Osteoblast (primary cell): ENCODE results near the gene FGD6. TPM values are rescaled to one million over a fixed set of nuclear protein-coding genes. Genes with fewer than 3 reads are reported as not detected.

ENCODE experiments used
- DNase-seq: peaks from one replicate; pipeline ENCODE4 v3.0.0; 2011; ENCODE audit warnings: low spot score, mixed read lengths; ENCODE audit not compliant: insufficient read length; ENCODE audit errors: missing footprints
- H2AFZ ChIP-seq: 2 replicates; pipeline ENCODE4 v1.6.0; 2011; ENCODE audit warnings: mild to moderate bottlenecking, low read length
- H3K27ac ChIP-seq: 2 replicates; pipeline ENCODE4 v1.5.1; 2011; ENCODE audit warnings: mild to moderate bottlenecking, low read depth, low read length, moderate library complexity
- H3K27me3 ChIP-seq: 2 replicates; pipeline ENCODE4 v1.6.0; 2012; ENCODE audit warnings: mild to moderate bottlenecking, control low read depth, inconsistent platforms, low read length, moderate library complexity; ENCODE audit not compliant: insufficient read depth
- H3K36me3 ChIP-seq: 2 replicates; pipeline ENCODE4 v1.5.1; 2011; ENCODE audit warnings: mild to moderate bottlenecking, low read length, control low read depth, moderate library complexity; ENCODE audit not compliant: insufficient read depth
- H3K4me1 ChIP-seq: 2 replicates; pipeline ENCODE4 v1.5.1; 2011; ENCODE audit warnings: mild to moderate bottlenecking, low read length, control low read depth, moderate library complexity; ENCODE audit not compliant: insufficient read depth
- H3K4me2 ChIP-seq: 2 replicates; pipeline ENCODE4 v1.6.0; 2011; ENCODE audit warnings: mild to moderate bottlenecking, low read length; ENCODE audit not compliant: insufficient read depth
- H3K4me3 ChIP-seq: fragments of 200-600 bp; sonication (generic); 3 replicates; pipeline ENCODE4 v1.5.1; 2012; ENCODE audit warnings: mild to moderate bottlenecking, low read length, inconsistent platforms; ENCODE audit not compliant: insufficient read depth
- H3K79me2 ChIP-seq: 2 replicates; pipeline ENCODE4 v1.6.0; 2012; ENCODE audit warnings: mild to moderate bottlenecking, low read length, control low read depth, inconsistent platforms; ENCODE audit not compliant: insufficient read depth
- H3K9me3 ChIP-seq: 2 replicates; pipeline ENCODE4 v1.5.1; 2011; ENCODE audit warnings: low read depth, low read length, control low read depth
- H4K20me1 ChIP-seq: 2 replicates; pipeline ENCODE4 v1.6.0; 2012; ENCODE audit warnings: mild to moderate bottlenecking, low read length, control low read depth; ENCODE audit not compliant: insufficient read depth
- total RNA-seq: library from RNA; depleted of rRNA; stranded (reverse); fragments of >200 nt; gene quantifications from 2 replicates; pipeline ENCODE4 v1.2.3, GENCODE V29; 2012
- TF ChIP-seq, protein P1 (sequence below): IDR thresholded peaks from 2 replicates; pipeline ENCODE4 v1.5.1; 2011; ENCODE audit warnings: mild to moderate bottlenecking, low read depth, low read length, moderate library complexity; ENCODE audit errors: extremely low read depth

The FGD6 gene
- total RNA-seq, 1 donor, result 11.9 TPM

DNA sequence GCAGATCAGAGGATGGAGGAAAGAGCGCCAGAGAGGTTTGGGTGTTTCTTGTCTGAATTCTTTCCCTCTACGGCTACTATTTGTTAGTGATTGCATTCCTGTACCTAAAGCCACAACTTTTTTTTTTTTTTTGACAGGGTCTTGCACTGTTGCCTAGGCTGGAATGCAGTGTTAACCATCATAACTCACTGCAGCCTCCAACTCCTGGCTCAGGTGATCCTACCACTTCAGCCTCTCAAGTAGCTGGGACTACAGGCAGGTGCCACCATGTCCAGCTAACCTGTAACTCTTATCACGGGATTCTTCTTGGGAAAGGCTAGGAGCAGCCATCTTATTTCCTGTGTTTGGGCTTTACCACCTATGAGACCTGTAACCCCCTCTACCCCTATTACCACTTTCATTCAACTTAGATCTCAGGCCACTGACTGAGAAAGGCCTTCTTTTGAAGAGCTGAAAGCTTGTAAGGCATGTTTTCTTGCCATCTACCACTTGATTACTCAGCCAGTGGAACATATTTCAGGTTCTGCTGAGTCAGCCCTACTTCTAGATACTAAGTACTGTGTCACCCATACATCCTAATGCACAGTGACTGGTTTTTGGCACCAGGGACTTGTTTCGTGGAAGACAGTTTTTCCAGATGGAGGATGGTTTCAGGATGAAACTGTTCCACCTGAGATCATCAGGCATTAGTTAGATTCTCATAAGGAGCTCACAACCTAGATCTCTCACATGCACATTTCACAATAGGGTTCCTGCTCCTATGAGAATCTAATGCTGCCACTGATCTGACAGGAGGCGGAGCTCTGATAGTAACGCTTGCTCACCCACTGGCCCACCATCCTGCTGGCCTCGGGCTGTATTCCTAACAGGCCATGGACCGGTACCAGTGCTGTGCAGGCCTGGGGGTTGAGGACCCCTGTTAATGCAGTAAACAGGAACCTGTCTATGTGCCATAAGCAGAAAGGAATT lies 7.2 kb upstream of the FGD6 start:
- no peak overlapping the region for H3K4me2 ChIP-seq
- peaks cover 16% of the 10 kb centered on the region for H4K20me1 ChIP-seq
- peak; percentile 78 for DNase-seq
- peaks cover 93% of the 10 kb centered on the region for H3K79me2 ChIP-seq
- H3K36me3 ChIP-seq, result no peaks in the 10 kb centered on the region
- H3K9me3 ChIP-seq, result no peaks in the 10 kb centered on the region
- H3K27ac ChIP-seq, result peak overlapping the region; percentile 21
- no peak overlapping the region for H3K4me3 ChIP-seq
- H2AFZ ChIP-seq, result no peak overlapping the region
- H3K4me1 ChIP-seq, result peaks cover 13% of the 10 kb centered on the region
- TF ChIP-seq, protein P1, sequence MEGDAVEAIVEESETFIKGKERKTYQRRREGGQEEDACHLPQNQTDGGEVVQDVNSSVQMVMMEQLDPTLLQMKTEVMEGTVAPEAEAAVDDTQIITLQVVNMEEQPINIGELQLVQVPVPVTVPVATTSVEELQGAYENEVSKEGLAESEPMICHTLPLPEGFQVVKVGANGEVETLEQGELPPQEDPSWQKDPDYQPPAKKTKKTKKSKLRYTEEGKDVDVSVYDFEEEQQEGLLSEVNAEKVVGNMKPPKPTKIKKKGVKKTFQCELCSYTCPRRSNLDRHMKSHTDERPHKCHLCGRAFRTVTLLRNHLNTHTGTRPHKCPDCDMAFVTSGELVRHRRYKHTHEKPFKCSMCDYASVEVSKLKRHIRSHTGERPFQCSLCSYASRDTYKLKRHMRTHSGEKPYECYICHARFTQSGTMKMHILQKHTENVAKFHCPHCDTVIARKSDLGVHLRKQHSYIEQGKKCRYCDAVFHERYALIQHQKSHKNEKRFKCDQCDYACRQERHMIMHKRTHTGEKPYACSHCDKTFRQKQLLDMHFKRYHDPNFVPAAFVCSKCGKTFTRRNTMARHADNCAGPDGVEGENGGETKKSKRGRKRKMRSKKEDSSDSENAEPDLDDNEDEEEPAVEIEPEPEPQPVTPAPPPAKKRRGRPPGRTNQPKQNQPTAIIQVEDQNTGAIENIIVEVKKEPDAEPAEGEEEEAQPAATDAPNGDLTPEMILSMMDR, result no peak
- no peaks in the 10 kb centered on the region for H3K27me3 ChIP-seq

DNA sequence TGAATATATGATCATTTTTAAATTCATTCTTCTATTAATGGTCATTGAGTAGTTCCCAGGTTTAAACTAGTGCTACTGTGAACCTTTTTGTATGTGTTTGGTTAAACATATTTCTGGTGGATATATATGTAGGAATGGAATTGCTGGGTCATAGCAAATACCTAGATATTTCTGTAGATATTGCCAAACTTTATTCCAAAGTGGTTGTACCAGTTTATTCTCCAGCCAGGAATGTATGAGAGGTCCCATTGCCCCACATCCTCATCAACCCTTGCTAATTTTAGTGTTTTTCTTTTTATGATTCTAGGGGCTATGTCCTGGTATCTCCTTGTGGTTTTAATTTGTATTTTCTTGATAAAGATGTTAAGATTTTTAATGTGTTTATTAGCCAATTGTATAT lies 3.5 kb upstream of the FGD6 start:
- H3K9me3 ChIP-seq, result no peaks in the 10 kb centered on the region
- no peak for DNase-seq
- peaks cover 24% of the 10 kb centered on the region for H3K4me1 ChIP-seq
- peaks cover 88% of the 10 kb centered on the region for H3K79me2 ChIP-seq
- TF ChIP-seq, protein P1, result no peak
- no peak overlapping the region for H3K27ac ChIP-seq
- H4K20me1 ChIP-seq, result peaks cover 16% of the 10 kb centered on the region
- H2AFZ ChIP-seq, result no peak overlapping the region
- H3K27me3 ChIP-seq, result no peaks in the 10 kb centered on the region
- no peak overlapping the region for H3K4me2 ChIP-seq
- no peak overlapping the region for H3K4me3 ChIP-seq
- no peaks in the 10 kb centered on the region for H3K36me3 ChIP-seq

DNA sequence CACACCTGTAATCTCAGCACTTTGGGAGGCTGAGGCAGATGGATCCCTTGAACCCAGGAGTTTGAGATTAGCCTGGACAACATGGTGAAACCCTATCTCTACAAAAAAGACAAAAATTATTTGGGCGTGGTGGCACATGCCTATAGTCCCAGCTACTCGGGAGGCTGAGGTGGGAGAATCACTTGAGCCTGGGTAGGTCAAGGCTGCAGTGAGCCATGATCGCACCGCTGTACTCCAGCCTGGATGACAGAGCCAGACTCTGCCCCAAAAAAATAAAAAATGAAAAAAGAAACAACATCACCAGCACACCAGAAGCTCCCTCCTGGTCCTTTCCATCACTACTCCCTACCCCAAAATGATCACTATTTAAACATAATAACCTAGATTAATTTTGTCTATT lies 2.9 kb upstream of the FGD6 start:
- Histone ChIP-seq H3K4me2 (no peak overlapping the region), H3K4me3 (no peak overlapping the region)
- TF ChIP-seq, protein P1, result no peak

More for the DNA sequence above, 2.9 kb upstream of the FGD6 start:
- no peaks in the 10 kb centered on the region for H3K36me3 ChIP-seq
- H3K27ac ChIP-seq, result no peak overlapping the region
- no peak overlapping the region for H2AFZ ChIP-seq
- H3K79me2 ChIP-seq, result peaks cover 90% of the 10 kb centered on the region
- H3K9me3 ChIP-seq, result no peaks in the 10 kb centered on the region
- peaks cover 29% of the 10 kb centered on the region for H3K4me1 ChIP-seq
- no peak for DNase-seq
- H3K27me3 ChIP-seq, result no peaks in the 10 kb centered on the region
- H4K20me1 ChIP-seq, result peaks cover 16% of the 10 kb centered on the region
